Liver (tissue), 9 donors: ENCODE measurements around the gene EGFR. TPM values are rescaled to one million over a fixed set of nuclear protein-coding genes. Genes with fewer than 3 reads are reported as not detected.

ENCODE experiments used
- DNase-seq: peaks from one replicate; pipeline ENCODE4 v3.0.0-alpha.2; 2017; ENCODE audit warnings: low spot score
- H3K27ac ChIP-seq, 2 donors: one replicate each; pipeline ENCODE4 v1.7.0; 2013; ENCODE audit warnings: inconsistent platforms in 2 of 2, low read length in 2 of 2, control low read depth in 1 of 2, low read depth in 1 of 2, mild to moderate bottlenecking in 1 of 2
- H3K27me3 ChIP-seq, 4 donors: one replicate each; pipeline versions ENCODE4 v1.6.1 to v1.7.0; 2013; ENCODE audit warnings: low read length in 3 of 4, inconsistent platforms in 1 of 4, mild to moderate bottlenecking in 1 of 4, moderate library complexity in 1 of 4; ENCODE audit not compliant: control insufficient read depth in 4 of 4, insufficient read depth in 4 of 4
- H3K36me3 ChIP-seq, 4 donors: one replicate each; pipeline versions ENCODE4 v1.6.1 to v1.7.0; 2013; ENCODE audit warnings: low read length in 3 of 4, mild to moderate bottlenecking in 3 of 4, low read depth in 1 of 4, moderate library complexity in 1 of 4; ENCODE audit not compliant: control insufficient read depth in 4 of 4, insufficient read depth in 3 of 4
- H3K4me1 ChIP-seq, 4 donors: one replicate each; pipeline versions ENCODE4 v1.6.1 to v1.7.0; 2013; ENCODE audit warnings: low read length in 3 of 4, mild to moderate bottlenecking in 3 of 4, moderate library complexity in 1 of 4; ENCODE audit not compliant: control insufficient read depth in 4 of 4, insufficient read depth in 4 of 4
- H3K4me3 ChIP-seq, 3 donors: one replicate each; pipeline versions ENCODE4 v1.6.1 to v1.7.0; 2013; ENCODE audit warnings: low read length in 3 of 3, control low read depth in 1 of 3, low read depth in 1 of 3, mild to moderate bottlenecking in 1 of 3
- H3K9ac ChIP-seq, 2 donors: one replicate each; pipeline ENCODE4 v1.7.0; 2013; ENCODE audit warnings: low read length in 2 of 2, mild to moderate bottlenecking in 2 of 2, moderate library complexity in 2 of 2, control low read depth in 1 of 2, low read depth in 1 of 2
- H3K9me3 ChIP-seq, 4 donors: one replicate each; pipeline versions ENCODE4 v1.6.1 to v1.7.0; 2013; ENCODE audit warnings: low read length in 3 of 4; ENCODE audit not compliant: control insufficient read depth in 4 of 4
- ATF3 ChIP-seq: IDR thresholded peaks from 2 replicates; pipeline ENCODE4 v1.6.1; 2016; ENCODE audit warnings: antibody characterized with exemption
- CTCF ChIP-seq: fragments of 150-350 bp; IDR thresholded peaks from 2 replicates; pipeline ENCODE4 v1.5.1; 2017; ENCODE audit warnings: improper control_type of control experiment, low read depth, low read length; ENCODE audit not compliant: missing input control
- EGR1 ChIP-seq, 2 donors: IDR thresholded peaks; 2 replicates each; pipeline ENCODE4 v1.6.1; 2016 to 2018; ENCODE audit warnings: antibody characterized with exemption in 2 of 2, low read depth in 2 of 2
- FOXA1 ChIP-seq: IDR thresholded peaks from 2 replicates; pipeline ENCODE4 v1.6.1; 2016; ENCODE audit warnings: antibody characterized with exemption
- FOXA2 ChIP-seq: IDR thresholded peaks from 2 replicates; pipeline ENCODE4 v1.6.1; 2016; ENCODE audit warnings: antibody characterized with exemption
- GABPA ChIP-seq, 2 donors: IDR thresholded peaks in 1 of 2; conservative IDR thresholded peaks in 1 of 2; 2 replicates each; pipeline ENCODE4 v1.6.1; 2016; ENCODE audit warnings: antibody characterized with exemption in 2 of 2, mild to moderate bottlenecking in 1 of 2, moderate library complexity in 1 of 2
- HNF4A ChIP-seq, 2 donors: conservative IDR thresholded peaks; 2 replicates each; pipeline ENCODE4 v1.6.1; 2016; ENCODE audit warnings: antibody characterized with exemption in 2 of 2, mild to moderate bottlenecking in 2 of 2
- HNF4G ChIP-seq: IDR thresholded peaks from 2 replicates; pipeline ENCODE4 v1.6.1; 2016; ENCODE audit warnings: antibody characterized with exemption
- JUND ChIP-seq, 2 donors: IDR thresholded peaks; 2 replicates each; pipeline ENCODE4 v1.6.1; 2016; ENCODE audit warnings: antibody characterized with exemption in 2 of 2
- MAX ChIP-seq: IDR thresholded peaks from 2 replicates; pipeline ENCODE4 v1.6.1; 2016; ENCODE audit warnings: antibody characterized with exemption
- NR2F2 ChIP-seq: IDR thresholded peaks from 2 replicates; pipeline ENCODE4 v1.6.1; 2016; ENCODE audit warnings: antibody characterized with exemption
- RAD21 ChIP-seq, 2 donors: IDR thresholded peaks; 2 replicates each; pipeline ENCODE4 v1.6.1; 2016; ENCODE audit warnings: antibody characterized with exemption in 2 of 2, mild to moderate bottlenecking in 2 of 2
- REST ChIP-seq: IDR thresholded peaks from 2 replicates; pipeline ENCODE4 v1.6.1; 2016; ENCODE audit warnings: antibody characterized with exemption, mild to moderate bottlenecking
- RXRA ChIP-seq, 2 donors: IDR thresholded peaks; 2 replicates each; pipeline ENCODE4 v1.6.1; 2017 to 2018; ENCODE audit warnings: antibody characterized with exemption in 2 of 2, mild to moderate bottlenecking in 1 of 2
- SP1 ChIP-seq: IDR thresholded peaks from 2 replicates; pipeline ENCODE4 v1.6.1; 2018; ENCODE audit warnings: antibody characterized with exemption, mild to moderate bottlenecking
- YY1 ChIP-seq: IDR thresholded peaks from 2 replicates; pipeline ENCODE4 v1.6.1; 2016; ENCODE audit warnings: antibody characterized with exemption, mild to moderate bottlenecking
- ZBTB33 ChIP-seq: IDR thresholded peaks from 2 replicates; pipeline ENCODE4 v1.6.1; 2016; ENCODE audit warnings: antibody characterized with exemption
- WGBS: extraction: QIAGEN DNeasy Blood & Tissue Kit; methylation state at CpG from one replicate; pipeline ENCODE4 v1.1.7; 2013; 5-methylcytosine and 5-hydroxymethylcytosine counted together
- polyA plus RNA-seq, 2 donors: library from polyadenylated mRNA; stranded (reverse) in 1 of 2; unstranded in 1 of 2; fragments of 200-250 nt in 1 of 2; fragments of >200 nt in 1 of 2; fragmentation: Nextera tagmentation in 1 of 2; extraction: Ambion mirVana in 1 of 2; gene quantifications; one replicate each; pipeline versions ENCODE4 v1.2.1 to v1.2.3, GENCODE V29; 2013 to 2015
- total RNA-seq, 2 donors: library from RNA; depleted of rRNA; stranded (reverse); fragments of >200 nt; gene quantifications; one replicate each; pipeline ENCODE4 v1.2.3, GENCODE V29; 2014
- donor health status: healthy.
- donor health status: healthy.
- donor health status: healthy.
- donor health status: healthy.
- donor health status: healthy.

Gene EGFR
- total and polyA plus RNA-seq, 4 donors, result 22.6 to 37.0 (median 27.7) TPM

- Histone ChIP-seq H3K36me3 (peaks cover 14 to 40% (median 27%) of the 10 kb centered on the region in 4 donors), H3K9ac (no peak overlapping the region), H3K9me3 (no peaks in the 10 kb centered on the region), H3K27ac (no peak overlapping the region), H3K27me3 (no peaks in the 10 kb centered on the region), H3K4me1 (peaks cover 0 to 7% (median 4%) of the 10 kb centered on the region in 4 donors), H3K4me3 (no peak overlapping the region)
- DNase-seq, result peak; percentile 31
- WGBS, result 94% methylated on average over 7 of the region's 7 CpGs
- TF ChIP-seq ATF3 (no peak), GABPA (IDR thresholded peaks at IDR 0.05 in 1 of 2, conservative IDR thresholded peaks at IDR 0.05 in 1 of 2) (no peak), MAX (no peak), RXRA (IDR thresholded peaks at IDR 0.05) (no peak), CTCF (no peak), JUND (IDR thresholded peaks at IDR 0.05) (no peak), REST (no peak), EGR1 (IDR thresholded peaks at IDR 0.05; ENCODE audit: low read depth in 2 of 2) (no peak), FOXA2 (no peak), SP1 (no peak), ZBTB33 (no peak), FOXA1 (no peak), YY1 (no peak), RAD21 (IDR thresholded peaks at IDR 0.05) (no peak), HNF4G (no peak), HNF4A (conservative IDR thresholded peaks at IDR 0.05) (no peak), NR2F2 (no peak)
Observed at GRCh38 chr7:55190511-55191160, 171.8 kb downstream of the EGFR start.
